Measurements from ENCODE around the gene SH2D3C. TPM values are rescaled to one million over a fixed set of nuclear protein-coding genes. Genes with fewer than 3 reads are reported as not detected.

SH2D3C gene
- total RNA-seq, 2 experiments from 2014 or later = 30.3 to 35.2 TPM

DNA sequence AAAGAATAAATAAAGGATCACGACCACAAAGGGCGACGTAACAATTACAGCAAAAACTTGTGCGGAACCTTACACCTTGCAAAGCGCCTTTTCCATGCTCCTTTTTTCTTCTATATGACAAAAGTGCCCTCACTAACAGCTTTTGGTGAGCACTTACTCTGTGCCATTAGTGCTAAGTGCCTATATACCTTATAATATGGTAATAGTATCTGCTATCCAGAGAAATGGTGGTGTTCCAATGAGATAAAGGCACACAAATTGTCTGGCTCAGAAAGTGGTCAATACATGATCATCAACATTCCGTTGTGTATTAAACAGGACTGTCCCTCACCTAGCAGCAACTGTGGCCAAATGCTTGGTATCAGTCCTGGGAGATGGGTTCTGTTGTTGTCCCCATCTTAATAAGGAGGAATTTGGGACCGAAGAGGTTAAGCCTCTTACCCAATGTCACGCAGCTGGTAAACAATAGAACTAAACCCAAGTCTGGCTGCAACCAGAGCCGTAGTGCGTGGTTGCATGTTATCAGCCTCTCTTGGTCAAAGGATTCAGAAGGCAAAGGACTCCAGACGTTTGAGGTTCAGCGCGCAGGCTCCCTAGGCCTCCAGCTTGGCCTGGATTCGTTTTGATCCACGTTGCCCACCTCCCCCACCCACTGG, 42.8 kb downstream of the SH2D3C start:
- H3K27me3 Mint-ChIP-seq = no peaks in the 10 kb centered on the region
- intact Hi-C loops (cut with DNase I, micrococcal nuclease) = loop anchor here (1.0 to 2.0 kb wide), 19 partner anchors 20 to 425 kb away; partner anchors contain the start of genes PTRH1 (in 2 of the 2), BBLN (in 1 of the 2), FPGS (in 1 of the 2) and LRSAM1 (in 1 of the 2)
- H3K9me3 Mint-ChIP-seq (ENCODE audit: low read depth) = no peaks in the 10 kb centered on the region
- no peak for ATAC-seq
- peaks cover 12% of the 10 kb centered on the region for H3K4me1 Mint-ChIP-seq
- ChIA-PET POLR2A (interaction anchor here (1.0 to 1.5 kb wide), 6 partner anchors 20 to 123 kb away, joined by 3 to 6 read pairs (median 5); partner anchors contain the start of genes CDK9, PTRH1 and TTC16), CTCF (interaction anchor here (0.6 to 3.5 kb wide), 32 partner anchors 8 to 284 kb away, joined by 3 to 28 read pairs (median 6); partner anchors contain the start of genes CDK9, ENG, FPGS and LRSAM1)
- H3K36me3 Mint-ChIP-seq (ENCODE audit: low read depth) = peaks cover 8% of the 10 kb centered on the region
- H3K4me3 Mint-ChIP-seq = peak overlapping the region; percentile 72
- DNase-seq = no peak
- H3K27ac Mint-ChIP-seq = no peak overlapping the region

DNA sequence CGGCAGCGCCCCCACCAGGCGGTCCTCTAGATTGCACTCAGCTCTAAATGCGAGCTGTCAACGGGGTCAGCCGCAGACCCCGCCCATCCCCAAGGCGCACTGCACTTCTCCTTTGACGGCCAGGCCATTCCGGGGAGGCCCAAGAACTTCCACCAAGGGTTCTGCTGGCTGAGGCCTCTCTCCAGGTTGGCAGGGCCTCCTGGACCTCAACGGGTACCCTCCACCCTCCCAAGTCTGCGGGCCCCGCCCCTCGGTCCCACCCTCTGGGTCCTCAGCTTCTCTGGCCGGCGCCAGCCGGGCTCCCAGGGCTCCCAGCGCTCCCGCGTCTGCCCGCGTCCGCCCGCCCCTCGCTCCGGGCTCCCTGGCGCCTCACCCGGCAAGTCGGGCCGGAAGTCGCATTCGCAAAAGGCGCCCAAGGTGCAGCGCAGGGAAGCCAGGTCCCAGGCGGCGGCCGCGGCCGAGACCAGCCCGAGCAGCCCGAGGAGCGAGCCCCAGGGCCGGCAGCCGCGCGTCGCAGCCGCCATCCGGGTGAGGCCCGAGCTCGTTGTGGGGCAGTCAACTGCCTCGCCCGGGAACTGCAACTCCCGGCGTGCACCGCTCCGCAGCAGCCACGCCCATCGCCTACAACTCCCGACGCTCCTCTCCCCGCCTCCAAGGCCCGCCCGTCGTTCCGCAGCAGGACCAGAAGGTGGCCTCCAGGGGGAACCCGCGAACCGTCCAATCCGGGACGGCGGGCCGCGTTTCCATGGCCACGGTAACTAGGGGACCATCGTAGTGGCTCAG, 43.5 kb downstream of the SH2D3C start, which contains the start of gene TOR2A:
Gene TOR2A (minus strand): TSS at position 548 of the 783 bp plus-strand sequence. CDS start 24 bp downstream, at position 524.
- H3K9me3 Mint-ChIP-seq (ENCODE audit: low read depth) = no peaks in the 10 kb centered on the region

DNA sequence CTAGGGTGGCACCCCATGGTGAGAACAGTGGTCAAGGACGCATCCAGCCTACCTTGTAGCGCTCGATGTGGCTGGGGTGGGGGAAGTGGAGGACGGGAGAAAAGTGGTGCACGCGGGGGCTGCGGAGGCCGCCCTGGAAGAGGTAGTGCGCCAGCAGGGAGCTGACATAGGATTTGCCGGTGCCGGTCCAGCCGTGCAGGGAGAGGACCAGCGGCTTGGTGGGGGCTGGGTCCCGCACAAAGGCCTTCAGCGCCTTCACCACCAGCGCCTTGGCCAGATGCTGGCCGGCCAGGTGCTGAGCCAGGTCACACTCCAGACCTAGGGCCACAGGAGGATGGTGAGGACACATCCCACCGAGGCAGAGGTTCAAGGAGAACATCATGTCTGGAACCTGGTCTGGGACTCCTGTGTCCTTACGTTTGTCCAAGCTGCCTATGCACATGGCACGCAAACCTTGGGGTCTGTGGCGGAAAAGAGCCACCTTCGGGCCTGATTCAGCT, 44.2 kb downstream of the SH2D3C start:
- Mint-ChIP-seq H3K36me3 (ENCODE audit: low read depth) (peaks cover 6% of the 10 kb centered on the region), H3K9me3 (ENCODE audit: low read depth) (no peaks in the 10 kb centered on the region), H3K4me1 (peaks cover 12% of the 10 kb centered on the region), H3K27ac (peak overlapping the region; percentile 73), H3K4me3 (peak overlapping the region; percentile 72), H3K27me3 (no peaks in the 10 kb centered on the region)
- intact Hi-C loops (cut with DNase I, micrococcal nuclease) = loop anchor here (1.0 to 2.0 kb wide), 3 partner anchors 144 to 230 kb away; no protein-coding TSS in a partner anchor
- no peak for DNase-seq
- ChIA-PET CTCF (interaction anchor here (0.6 to 3.5 kb wide), 59 partner anchors 8 to 792 kb away, joined by 3 to 28 read pairs (median 4); partner anchors contain the start of genes CDK9, ENG, FPGS and LRSAM1), POLR2A (interaction anchor here (0.7 to 1.5 kb wide), 7 partner anchors 19 to 284 kb away, joined by 3 to 6 read pairs (median 5); partner anchors contain the start of genes CDK9, PTRH1 and TTC16)
- ATAC-seq = no peak

More for the DNA sequence above, 43.5 kb downstream of the SH2D3C start, which contains the start of gene TOR2A:
- peak; percentile 93 for ATAC-seq
- intact Hi-C loops (cut with DNase I, micrococcal nuclease) = loop anchor here (1.0 to 2.0 kb wide), 21 partner anchors 20 to 425 kb away; partner anchors contain the start of genes PTRH1 (in 2 of the 2), BBLN (in 1 of the 2), FPGS (in 1 of the 2) and LRSAM1 (in 1 of the 2)
- DNase-seq = peak; percentile 99
- Mint-ChIP-seq H3K27ac (peak within 1 kb of the TSS; percentile 73), H3K4me3 (peak within 1 kb of the TSS; percentile 72), H3K36me3 (ENCODE audit: low read depth) (peaks cover 8% of the 10 kb centered on the region), H3K4me1 (peaks cover 12% of the 10 kb centered on the region), H3K27me3 (no peaks in the 10 kb centered on the region)
- CTCF ChIA-PET = interaction anchor here (0.6 to 3.5 kb wide), 71 partner anchors 8 to 793 kb away, joined by 3 to 28 read pairs (median 4); partner anchors contain the start of genes CDK9, ENG, FPGS and LRSAM1
- POLR2A ChIA-PET = interaction anchor here (0.6 to 1.5 kb wide), 9 partner anchors 19 to 285 kb away, joined by 3 to 6 read pairs (median 5); partner anchors contain the start of genes CDK9, PTRH1 and TTC16

DNA sequence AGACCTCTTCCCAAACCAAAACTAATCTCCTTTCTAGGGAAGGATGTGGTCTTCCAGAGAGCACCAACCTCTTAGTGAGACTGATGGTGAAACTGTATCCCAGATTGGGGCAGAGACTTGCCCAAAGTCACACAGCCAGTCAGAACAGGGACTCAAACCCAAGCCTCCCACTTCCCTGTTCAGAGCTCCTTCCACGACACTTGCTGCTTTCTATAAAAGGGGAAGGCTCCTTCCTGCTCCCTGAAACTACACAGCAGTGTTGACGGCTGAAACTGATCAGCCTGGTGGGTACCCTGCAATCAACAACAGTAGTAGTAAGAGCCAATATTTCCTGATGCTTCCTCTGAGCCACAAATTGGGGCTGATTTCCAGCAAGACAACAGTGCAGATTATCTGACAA, 44.9 kb downstream of the SH2D3C start:
- ChIA-PET CTCF (interaction anchor here (0.6 to 3.5 kb wide), 11 partner anchors 7 to 301 kb away, joined by 3 to 28 read pairs (median 5); partner anchors contain the start of genes CDK9 and ST6GALNAC4), POLR2A (interaction anchor here (0.5 kb wide), 1 partner anchor 15 kb away, joined by 3 read pairs; no protein-coding TSS in a partner anchor)
- Mint-ChIP-seq H3K27me3 (no peaks in the 10 kb centered on the region), H3K36me3 (ENCODE audit: low read depth) (peaks cover 3% of the 10 kb centered on the region), H3K4me3 (no peak overlapping the region), H3K9me3 (ENCODE audit: low read depth) (no peaks in the 10 kb centered on the region), H3K27ac (peak overlapping the region; percentile 73), H3K4me1 (peaks cover 12% of the 10 kb centered on the region)
- ATAC-seq = no peak
- intact Hi-C loops (cut with DNase I, micrococcal nuclease) = loop anchor here (1.0 to 2.0 kb wide), 3 partner anchors 143 to 229 kb away; no protein-coding TSS in a partner anchor
- no peak for DNase-seq

DNA sequence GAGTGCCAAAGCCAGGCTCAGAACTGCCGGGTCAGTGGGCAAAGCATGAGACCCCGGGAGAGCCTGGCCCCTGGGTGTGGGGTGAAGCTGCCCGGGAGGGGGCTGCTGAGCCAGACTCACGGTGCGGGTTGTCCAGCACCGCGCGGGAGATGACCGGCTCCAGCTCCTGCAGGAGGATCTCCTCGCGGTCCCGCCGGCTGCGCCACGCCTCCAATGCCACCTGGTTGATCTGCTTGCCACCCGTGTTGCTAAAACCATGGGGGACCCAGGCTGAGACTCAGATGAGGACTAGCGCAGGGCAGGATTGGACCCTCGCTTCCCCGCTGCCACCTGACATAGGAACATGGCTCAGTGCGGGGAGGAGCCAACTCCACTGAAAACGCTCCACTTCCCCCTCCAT, 46.0 kb downstream of the SH2D3C start:
- POLR2A ChIA-PET = no interaction called here
- CTCF ChIA-PET = interaction anchor here (0.7 to 1.0 kb wide), 2 partner anchors 53 to 568 kb away, joined by 3 read pairs; partner anchors contain the start of gene CDK9
- ATAC-seq (no peak), DNase-seq (no peak)
- no peaks in the 10 kb centered on the region for H3K36me3 Mint-ChIP-seq (ENCODE audit: low read depth)
- H3K27ac Mint-ChIP-seq = no peak overlapping the region
- peaks cover 12% of the 10 kb centered on the region for H3K4me1 Mint-ChIP-seq
- H3K9me3 Mint-ChIP-seq (ENCODE audit: low read depth) = no peaks in the 10 kb centered on the region
- no peaks in the 10 kb centered on the region for H3K27me3 Mint-ChIP-seq
- intact Hi-C loops (cut with DNase I, micrococcal nuclease) = no loop called here
- no peak overlapping the region for H3K4me3 Mint-ChIP-seq

DNA sequence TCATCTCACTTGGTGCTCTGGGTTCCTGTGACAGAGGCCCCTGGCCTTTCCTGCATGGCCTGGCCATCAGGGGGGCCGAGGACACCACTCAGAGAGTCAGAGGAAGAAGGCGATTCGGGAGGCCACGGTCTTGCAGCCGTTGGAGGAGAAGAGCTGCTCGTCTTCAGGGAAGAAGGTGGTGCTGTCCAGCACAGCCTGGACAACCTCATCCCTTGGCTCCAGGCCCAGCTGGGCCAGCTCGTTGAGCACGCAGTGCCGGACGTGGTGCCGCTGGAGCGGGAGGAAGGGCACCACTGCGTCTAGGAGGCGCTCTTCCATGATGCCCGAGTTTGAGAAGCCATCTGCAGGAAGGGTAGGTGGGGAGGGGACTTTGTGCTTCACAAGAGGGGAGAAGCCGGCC, 46.5 kb downstream of the SH2D3C start:
- H3K9me3 Mint-ChIP-seq (ENCODE audit: low read depth) = no peaks in the 10 kb centered on the region
- no peak overlapping the region for H3K27ac Mint-ChIP-seq
- H3K36me3 Mint-ChIP-seq (ENCODE audit: low read depth) = no peaks in the 10 kb centered on the region
- no peak overlapping the region for H3K4me3 Mint-ChIP-seq
- intact Hi-C loops (cut with DNase I, micrococcal nuclease) = no loop called here
- CTCF ChIA-PET = no interaction called here
- POLR2A ChIA-PET = no interaction called here
- H3K27me3 Mint-ChIP-seq = no peaks in the 10 kb centered on the region
- ATAC-seq (no peak), DNase-seq (no peak)
- H3K4me1 Mint-ChIP-seq = peaks cover 12% of the 10 kb centered on the region

DNA sequence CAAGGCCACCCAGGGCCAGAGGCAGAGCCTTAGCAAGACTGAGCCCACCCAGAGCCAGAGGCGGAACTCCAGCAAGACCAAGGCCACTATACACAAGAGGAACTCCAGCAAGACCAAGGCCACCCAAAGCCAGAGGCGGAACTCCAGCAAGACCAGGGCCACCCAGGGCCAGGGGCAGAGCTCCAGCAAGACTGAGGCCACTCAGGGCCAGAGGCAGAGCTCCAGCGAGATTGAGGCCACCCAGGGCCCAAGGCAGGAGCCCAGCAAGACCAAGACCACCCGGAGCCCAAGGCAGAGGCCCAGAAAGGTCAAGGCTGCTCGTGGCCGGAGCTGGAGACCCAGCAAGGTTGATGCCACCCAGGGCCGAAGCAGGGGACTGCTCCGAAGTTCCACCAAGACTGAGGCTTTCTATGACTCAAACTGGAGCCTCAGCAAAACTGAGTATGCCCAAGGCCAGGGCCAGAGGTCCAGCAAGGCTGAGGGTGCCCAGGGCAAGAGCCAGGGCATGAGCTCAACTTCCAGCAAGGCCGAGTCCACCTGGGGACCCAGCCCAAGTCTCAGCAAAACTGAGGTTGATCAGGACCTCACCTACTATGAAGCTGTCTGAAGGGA, 47.6 kb downstream of the SH2D3C start:
- H3K27me3 Mint-ChIP-seq = no peaks in the 10 kb centered on the region
- intact Hi-C loops (cut with DNase I, micrococcal nuclease) = no loop called here
- H3K27ac Mint-ChIP-seq = no peak overlapping the region
- ChIA-PET CTCF (interaction anchor here (0.6 to 0.7 kb wide), 2 partner anchors 78 to 140 kb away, joined by 3 to 4 read pairs; no protein-coding TSS in a partner anchor), POLR2A (interaction anchor here (0.6 kb wide), 1 partner anchor 11 kb away, joined by 3 read pairs; no protein-coding TSS in a partner anchor)
- no peaks in the 10 kb centered on the region for H3K36me3 Mint-ChIP-seq (ENCODE audit: low read depth)
- H3K4me3 Mint-ChIP-seq = no peak overlapping the region
- peaks cover 12% of the 10 kb centered on the region for H3K4me1 Mint-ChIP-seq
- DNase-seq (no peak), ATAC-seq (no peak)
- H3K9me3 Mint-ChIP-seq (ENCODE audit: low read depth) = no peaks in the 10 kb centered on the region

DNA sequence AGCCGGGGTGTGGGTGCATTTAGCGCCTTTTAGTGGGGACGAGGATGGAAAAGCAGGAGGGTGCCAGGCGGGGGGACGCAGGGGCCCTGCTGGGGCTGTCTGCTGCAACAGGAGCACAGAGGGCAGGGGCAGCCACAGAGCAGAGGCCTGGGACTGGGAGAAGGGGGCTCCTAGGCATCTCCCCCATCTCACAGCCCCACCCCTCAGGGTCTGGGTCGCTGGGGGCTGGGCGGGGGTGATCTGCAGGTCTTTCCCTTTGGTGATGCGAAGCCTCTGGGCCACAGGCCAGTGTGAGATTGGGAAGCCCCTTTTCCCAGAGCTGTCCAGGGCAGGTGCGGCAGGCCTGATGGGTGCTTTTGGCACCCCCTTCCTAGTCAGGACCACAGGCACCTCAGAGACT, 48.2 kb downstream of the SH2D3C start:
- no peak overlapping the region for H3K4me3 Mint-ChIP-seq
- intact Hi-C loops (cut with DNase I, micrococcal nuclease) = no loop called here
- no peaks in the 10 kb centered on the region for H3K27me3 Mint-ChIP-seq
- no peak overlapping the region for H3K27ac Mint-ChIP-seq
- H3K4me1 Mint-ChIP-seq = peaks cover 7% of the 10 kb centered on the region
- H3K9me3 Mint-ChIP-seq (ENCODE audit: low read depth) = no peaks in the 10 kb centered on the region
- no peak for ATAC-seq
- ChIA-PET POLR2A (no interaction called here), CTCF (no interaction called here)
- no peaks in the 10 kb centered on the region for H3K36me3 Mint-ChIP-seq (ENCODE audit: low read depth)
- DNase-seq = no peak

DNA sequence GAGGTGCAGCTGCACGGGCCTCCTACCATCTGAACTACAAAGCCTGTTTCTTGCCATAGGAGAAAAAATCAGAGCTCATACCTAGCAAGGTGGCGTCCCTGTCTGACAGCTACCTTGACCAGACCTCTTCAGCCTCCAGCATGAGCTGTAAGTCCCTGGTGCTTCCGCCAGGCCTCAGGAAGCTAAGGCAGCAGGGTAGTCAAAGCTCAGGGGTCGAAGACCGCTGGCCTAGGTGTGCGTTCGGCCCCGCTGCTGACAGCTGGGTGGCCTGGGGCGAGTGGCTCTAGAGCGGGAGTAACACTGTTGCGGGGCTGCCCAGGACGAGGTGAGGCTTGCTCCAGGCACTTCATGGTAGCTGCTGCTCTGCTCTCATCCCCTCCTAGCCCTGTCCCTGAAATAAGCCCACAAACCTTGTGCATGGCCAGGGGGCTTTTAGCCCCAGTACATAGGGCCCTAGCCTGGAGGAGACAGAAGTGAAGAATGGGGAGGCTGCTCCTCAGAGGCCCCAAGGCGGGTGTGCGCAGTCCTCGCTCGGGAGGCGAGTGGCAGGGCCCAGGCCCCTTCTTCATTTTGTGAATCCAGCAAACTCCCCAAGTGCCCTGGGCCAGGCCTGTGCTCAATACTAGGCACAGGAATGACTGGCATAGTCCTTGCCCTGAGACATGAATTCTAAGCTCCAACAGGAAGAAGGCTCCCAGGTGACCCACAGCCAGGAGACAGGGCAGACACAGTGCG, 48.8 kb downstream of the SH2D3C start:
- H3K4me3 Mint-ChIP-seq = no peak overlapping the region
- DNase-seq = no peak
- CTCF ChIA-PET = interaction anchor here (0.6 to 1.2 kb wide), 4 partner anchors 11 to 257 kb away, joined by 3 to 4 read pairs (median 3); no protein-coding TSS in a partner anchor
- no peaks in the 10 kb centered on the region for H3K27me3 Mint-ChIP-seq
- H3K36me3 Mint-ChIP-seq (ENCODE audit: low read depth) = no peaks in the 10 kb centered on the region
- intact Hi-C loops (cut with DNase I, micrococcal nuclease) = no loop called here
- no peak overlapping the region for H3K27ac Mint-ChIP-seq
- no peak for ATAC-seq
- POLR2A ChIA-PET = interaction anchor here (0.6 kb wide), 1 partner anchor 109 kb away, joined by 3 read pairs; no protein-coding TSS in a partner anchor
- H3K9me3 Mint-ChIP-seq (ENCODE audit: low read depth) = no peaks in the 10 kb centered on the region
- H3K4me1 Mint-ChIP-seq = peaks cover 7% of the 10 kb centered on the region

DNA sequence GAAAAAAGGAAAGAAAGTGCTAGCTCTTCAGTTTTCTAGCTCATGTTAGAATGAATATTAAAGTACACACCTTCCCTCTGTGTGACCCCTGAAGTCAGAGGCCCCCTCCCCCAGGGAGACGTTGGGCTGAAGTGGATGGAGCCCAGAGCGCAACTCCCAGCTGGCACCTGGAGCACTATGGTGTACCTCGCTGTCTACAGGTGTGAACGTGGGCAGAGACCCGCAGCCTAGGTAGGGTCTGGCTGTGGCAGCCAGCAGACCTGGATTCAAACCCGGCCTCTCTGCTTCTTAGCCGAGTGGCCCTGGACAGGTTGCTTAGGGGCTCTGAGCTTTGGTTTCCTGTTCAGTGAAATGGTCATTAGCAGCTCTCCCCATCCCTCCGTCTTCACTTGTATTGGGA, 49.7 kb downstream of the SH2D3C start:
- DNase-seq (no peak), ATAC-seq (no peak)
- Mint-ChIP-seq H3K27me3 (no peaks in the 10 kb centered on the region), H3K9me3 (ENCODE audit: low read depth) (no peaks in the 10 kb centered on the region), H3K27ac (no peak overlapping the region), H3K36me3 (ENCODE audit: low read depth) (no peaks in the 10 kb centered on the region), H3K4me3 (no peak overlapping the region), H3K4me1 (no peaks in the 10 kb centered on the region)
- intact Hi-C loops (cut with DNase I, micrococcal nuclease) = no loop called here
- CTCF ChIA-PET = interaction anchor here (0.6 to 1.3 kb wide), 5 partner anchors 11 to 256 kb away, joined by 3 to 4 read pairs (median 3); no protein-coding TSS in a partner anchor
- POLR2A ChIA-PET = interaction anchor here (0.6 kb wide), 2 partner anchors 109 to 187 kb away, joined by 3 to 4 read pairs; no protein-coding TSS in a partner anchor

Measured in activated CD4-positive, alpha-beta T cell treated with anti-CD3 and anti-CD28 coated beads for 36 hours (primary cell).